DND-41 (cell line): ENCODE measurements around the gene MTFR2.

Experiments used
- ATAC-seq: fragments of 200-7000 bp; cut with Tn5 transposase; 3 replicates; pipeline ENCODE4 v1.9.1; 2021; ENCODE audit warnings: low read depth; ENCODE audit not compliant: insufficient read depth
- DNase-seq: peaks from one replicate; pipeline ENCODE4 v3.0.0-alpha.2; 2020
- H2AFZ ChIP-seq: 2 replicates; pipeline ENCODE4 v1.6.0; 2012; ENCODE audit warnings: low read depth, low read length
- H3K27ac ChIP-seq: 2 replicates; pipeline ENCODE4 v1.5.1; 2012; ENCODE audit warnings: low read length, inconsistent platforms
- H3K27me3 ChIP-seq: fragments of 200-600 bp; sonication (generic); 2 replicates; pipeline ENCODE4 v1.6.0; 2012; ENCODE audit warnings: low read length, mild to moderate bottlenecking, inconsistent platforms; ENCODE audit not compliant: insufficient read depth, poor library complexity
- H3K36me3 ChIP-seq: 2 replicates; pipeline ENCODE4 v1.5.1; 2012; ENCODE audit warnings: low read length, inconsistent platforms; ENCODE audit not compliant: insufficient read depth
- H3K4me1 ChIP-seq: 2 replicates; pipeline ENCODE4 v1.5.1; 2012; ENCODE audit warnings: mild to moderate bottlenecking, low read length; ENCODE audit not compliant: insufficient read depth
- H3K4me2 ChIP-seq: 2 replicates; pipeline ENCODE4 v1.6.0; 2012; ENCODE audit warnings: mild to moderate bottlenecking, moderate library complexity, low read length, inconsistent platforms; ENCODE audit not compliant: insufficient read depth
- H3K4me3 ChIP-seq, 2 experiments: fragments of 200-600 bp in 1 of 2; shearing (Covaris generic) in 1 of 2; 2 replicates each; pipeline ENCODE4 v1.5.1; 2012 to 2016; ENCODE audit warnings: inconsistent platforms in 2 of 2, low read length in 2 of 2, mild to moderate bottlenecking in 2 of 2, low read depth in 1 of 2, moderate library complexity in 1 of 2
- H3K79me2 ChIP-seq: 2 replicates; pipeline ENCODE4 v1.6.0; 2012; ENCODE audit warnings: low read length, inconsistent platforms; ENCODE audit not compliant: insufficient read depth
- H3K9ac ChIP-seq: 2 replicates; pipeline ENCODE4 v1.6.0; 2012; ENCODE audit warnings: low read depth, mild to moderate bottlenecking, inconsistent platforms, low read length, moderate library complexity
- H3K9me3 ChIP-seq: 2 replicates; pipeline ENCODE4 v1.5.1; 2012; ENCODE audit warnings: low read length, moderate library complexity, mild to moderate bottlenecking, inconsistent platforms; ENCODE audit not compliant: insufficient read depth, severe bottlenecking
- H4K20me1 ChIP-seq: 2 replicates; pipeline ENCODE4 v1.6.0; 2012; ENCODE audit warnings: low read length; ENCODE audit not compliant: insufficient read depth
- EZH2 ChIP-seq: IDR thresholded peaks from 3 replicates; pipeline ENCODE4 v1.6.1; 2012; ENCODE audit warnings: borderline replicate concordance, low read depth, mild to moderate bottlenecking, moderate library complexity, low read length, inconsistent platforms; ENCODE audit not compliant: severe bottlenecking
- TF ChIP-seq, protein P1 (sequence below): IDR thresholded peaks from 2 replicates; pipeline ENCODE4 v1.5.1; 2012; ENCODE audit warnings: borderline replicate concordance, low read length, moderate library complexity, mild to moderate bottlenecking; ENCODE audit not compliant: poor library complexity, severe bottlenecking; ENCODE audit errors: extremely low read depth

The MTFR2 gene

DNA sequence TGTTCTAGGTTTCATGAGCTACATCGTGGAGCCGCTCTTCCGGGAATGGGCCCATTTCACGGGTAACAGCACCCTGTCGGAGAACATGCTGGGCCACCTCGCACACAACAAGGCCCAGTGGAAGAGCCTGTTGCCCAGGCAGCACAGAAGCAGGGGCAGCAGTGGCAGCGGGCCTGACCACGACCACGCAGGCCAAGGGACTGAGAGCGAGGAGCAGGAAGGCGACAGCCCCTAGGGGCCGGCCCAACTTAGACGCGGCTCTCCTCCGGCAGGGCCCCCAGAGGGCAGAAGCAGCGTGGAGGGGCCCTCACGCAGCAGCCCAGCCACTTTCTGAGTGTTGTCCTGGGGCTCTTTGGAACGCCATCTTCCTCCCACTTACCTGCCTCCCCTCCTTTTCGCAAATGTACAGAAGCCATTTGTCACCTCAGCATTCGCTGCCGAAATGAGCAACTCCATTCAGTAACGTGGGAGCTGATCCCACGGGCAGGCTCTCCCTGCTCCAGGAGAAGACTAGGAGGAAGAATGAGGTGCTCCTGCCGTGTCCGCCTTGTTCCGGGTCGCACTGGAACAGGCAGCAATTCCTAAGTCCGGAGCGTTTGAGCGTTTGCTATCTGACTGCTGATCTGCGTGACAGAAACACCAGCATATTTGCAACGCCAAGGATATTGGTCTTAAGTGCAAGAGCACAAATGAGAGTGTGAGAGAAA lies 58.4 kb downstream of the MTFR2 start:
- Histone ChIP-seq H4K20me1 (no peaks in the 10 kb centered on the region), H3K36me3 (no peaks in the 10 kb centered on the region), H3K27me3 (peaks cover under 1% of the 10 kb centered on the region), H2AFZ (no peak overlapping the region), H3K79me2 (no peaks in the 10 kb centered on the region), H3K4me2 (no peak overlapping the region), H3K9me3 (no peaks in the 10 kb centered on the region), H3K27ac (no peak overlapping the region), H3K4me3 (no peak overlapping the region), H3K4me1 (no peaks in the 10 kb centered on the region), H3K9ac (no peak overlapping the region)
- TF ChIP-seq, protein P1, sequence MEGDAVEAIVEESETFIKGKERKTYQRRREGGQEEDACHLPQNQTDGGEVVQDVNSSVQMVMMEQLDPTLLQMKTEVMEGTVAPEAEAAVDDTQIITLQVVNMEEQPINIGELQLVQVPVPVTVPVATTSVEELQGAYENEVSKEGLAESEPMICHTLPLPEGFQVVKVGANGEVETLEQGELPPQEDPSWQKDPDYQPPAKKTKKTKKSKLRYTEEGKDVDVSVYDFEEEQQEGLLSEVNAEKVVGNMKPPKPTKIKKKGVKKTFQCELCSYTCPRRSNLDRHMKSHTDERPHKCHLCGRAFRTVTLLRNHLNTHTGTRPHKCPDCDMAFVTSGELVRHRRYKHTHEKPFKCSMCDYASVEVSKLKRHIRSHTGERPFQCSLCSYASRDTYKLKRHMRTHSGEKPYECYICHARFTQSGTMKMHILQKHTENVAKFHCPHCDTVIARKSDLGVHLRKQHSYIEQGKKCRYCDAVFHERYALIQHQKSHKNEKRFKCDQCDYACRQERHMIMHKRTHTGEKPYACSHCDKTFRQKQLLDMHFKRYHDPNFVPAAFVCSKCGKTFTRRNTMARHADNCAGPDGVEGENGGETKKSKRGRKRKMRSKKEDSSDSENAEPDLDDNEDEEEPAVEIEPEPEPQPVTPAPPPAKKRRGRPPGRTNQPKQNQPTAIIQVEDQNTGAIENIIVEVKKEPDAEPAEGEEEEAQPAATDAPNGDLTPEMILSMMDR: no peak
- TF ChIP-seq EZH2: no peak
- ATAC-seq (no peak), DNase-seq (no peak)

DNA sequence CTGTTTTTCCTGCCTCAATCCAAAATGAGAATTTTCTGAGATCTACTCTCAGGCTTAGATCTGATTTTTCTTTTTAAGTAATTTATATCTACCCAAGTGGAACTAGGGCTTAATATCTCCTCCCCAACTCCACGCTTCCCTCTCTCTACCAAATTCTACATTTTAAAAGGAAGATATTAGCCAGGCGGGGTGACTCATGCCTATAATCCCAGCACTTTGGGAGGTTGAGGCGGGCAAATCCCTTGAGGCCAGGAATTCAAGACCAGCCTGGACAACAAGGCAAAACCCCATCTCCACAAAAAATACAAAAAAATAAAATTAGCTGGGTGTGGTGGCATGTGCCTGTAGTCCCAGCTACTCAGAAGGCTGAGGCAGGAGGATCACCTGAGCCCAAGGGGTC lies 61.0 kb downstream of the MTFR2 start:
- Histone ChIP-seq H3K4me2 (no peak overlapping the region), H3K9ac (no peak overlapping the region), H3K9me3 (no peaks in the 10 kb centered on the region), H3K27ac (no peak overlapping the region), H3K4me1 (no peaks in the 10 kb centered on the region), H3K4me3 (no peak overlapping the region), H2AFZ (no peak overlapping the region), H3K36me3 (no peaks in the 10 kb centered on the region), H3K79me2 (no peaks in the 10 kb centered on the region), H4K20me1 (no peaks in the 10 kb centered on the region), H3K27me3 (peaks cover 4% of the 10 kb centered on the region)
- ATAC-seq: no peak
- DNase-seq: no peak
- TF ChIP-seq, protein P1: no peak
- TF ChIP-seq EZH2: no peak

DNA sequence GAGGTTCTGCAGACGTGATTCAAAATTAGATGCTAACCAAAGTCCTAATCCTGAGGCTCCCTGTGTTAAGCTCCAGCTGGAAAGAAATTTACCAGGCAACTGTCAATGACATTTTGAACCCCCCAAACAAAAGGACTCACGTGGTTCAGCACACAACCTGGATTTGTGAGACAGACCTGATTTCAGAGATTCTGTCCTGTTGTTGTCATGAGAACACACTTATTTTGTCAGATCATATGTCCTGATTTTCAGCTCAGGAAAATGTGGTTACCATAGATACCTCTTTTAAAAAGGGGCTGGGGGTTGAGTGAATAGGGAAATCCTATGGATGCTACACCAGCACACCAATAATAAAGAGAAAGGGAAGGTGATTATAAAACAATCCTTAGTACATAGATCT lies 61.6 kb downstream of the MTFR2 start:
- no peak overlapping the region for H3K9ac ChIP-seq
- DNase-seq (no peak), ATAC-seq (no peak)
- H3K27me3 ChIP-seq: peaks cover 4% of the 10 kb centered on the region
- TF ChIP-seq, protein P1: no peak
- no peak for TF ChIP-seq EZH2
- H3K36me3 ChIP-seq: no peaks in the 10 kb centered on the region
- no peaks in the 10 kb centered on the region for H3K79me2 ChIP-seq
- H3K4me2 ChIP-seq: no peak overlapping the region
- no peak overlapping the region for H2AFZ ChIP-seq
- H4K20me1 ChIP-seq: no peaks in the 10 kb centered on the region
- H3K27ac ChIP-seq: no peak overlapping the region
- H3K4me1 ChIP-seq: no peaks in the 10 kb centered on the region
- no peaks in the 10 kb centered on the region for H3K9me3 ChIP-seq
- no peak overlapping the region for H3K4me3 ChIP-seq
